HEK293 (cell line): ENCODE data around the gene TSC22D3.

ENCODE experiments used
- AEBP2 ChIP-seq: fragments of 450-650 bp; formaldehyde crosslinking; IDR thresholded peaks from 2 replicates; pipeline ENCODE4 v1.5.1; 2016; ENCODE audit warnings: missing biosample characterization, missing genetic modification characterization, borderline replicate concordance
- EGR2 ChIP-seq: fragments of 450-650 bp; formaldehyde crosslinking; IDR thresholded peaks from 2 replicates; pipeline ENCODE4 v1.5.1; 2016; ENCODE audit warnings: low read depth, missing biosample characterization, missing genetic modification characterization
- GLIS1 ChIP-seq: fragments of 450-650 bp; formaldehyde crosslinking; IDR thresholded peaks from 2 replicates; pipeline ENCODE4 v1.5.1; 2016; ENCODE audit warnings: missing biosample characterization, missing genetic modification characterization
- KLF1 ChIP-seq: fragments of 450-650 bp; formaldehyde crosslinking; IDR thresholded peaks from 2 replicates; pipeline ENCODE4 v1.5.1; 2016; ENCODE audit warnings: missing biosample characterization, missing genetic modification characterization
- KLF10 ChIP-seq: fragments of 450-650 bp; IDR thresholded peaks from 2 replicates; pipeline ENCODE4 v1.5.1; 2018; ENCODE audit warnings: missing biosample characterization, mild to moderate bottlenecking, missing genetic modification characterization
- KLF9 ChIP-seq: fragments of 450-650 bp; formaldehyde crosslinking; IDR thresholded peaks from 2 replicates; pipeline ENCODE4 v1.5.1; 2016; ENCODE audit warnings: missing biosample characterization, missing genetic modification characterization, low read depth
- PRDM10 ChIP-seq: fragments of 450-650 bp; formaldehyde crosslinking; IDR thresholded peaks from 2 replicates; pipeline ENCODE4 v1.5.1; 2016; ENCODE audit warnings: missing biosample characterization, missing genetic modification characterization
- RBAK ChIP-seq: fragments of 450-650 bp; formaldehyde crosslinking; IDR thresholded peaks from 2 replicates; pipeline ENCODE4 v1.5.1; 2016; ENCODE audit warnings: missing biosample characterization, missing genetic modification characterization
- SCRT2 ChIP-seq: fragments of 450-650 bp; formaldehyde crosslinking; IDR thresholded peaks from 2 replicates; pipeline ENCODE4 v1.5.1; 2016; ENCODE audit warnings: missing biosample characterization, missing genetic modification characterization
- SP7 ChIP-seq: fragments of 450-650 bp; formaldehyde crosslinking; IDR thresholded peaks from 2 replicates; pipeline ENCODE4 v1.5.1; 2016; ENCODE audit warnings: missing biosample characterization, missing genetic modification characterization
- TRIM28 ChIP-seq: IDR thresholded peaks from 2 replicates; pipeline ENCODE4 v1.6.1; 2011; ENCODE audit warnings: low read length, control low read depth, borderline replicate concordance
- ZFP69B ChIP-seq: fragments of 450-650 bp; formaldehyde crosslinking; IDR thresholded peaks from 2 replicates; pipeline ENCODE4 v1.5.1; 2016; ENCODE audit warnings: missing biosample characterization, missing genetic modification characterization
- ZNF121 ChIP-seq: fragments of 450-650 bp; formaldehyde crosslinking; IDR thresholded peaks from 2 replicates; pipeline ENCODE4 v1.5.1; 2016; ENCODE audit warnings: missing biosample characterization, missing genetic modification characterization
- ZNF157 ChIP-seq: fragments of 450-650 bp; formaldehyde crosslinking; IDR thresholded peaks from 2 replicates; pipeline ENCODE4 v1.5.1; 2016; ENCODE audit warnings: missing biosample characterization, missing genetic modification characterization
- ZNF280C ChIP-seq: fragments of 450-650 bp; formaldehyde crosslinking; IDR thresholded peaks from 2 replicates; pipeline ENCODE4 v1.5.1; 2016; ENCODE audit warnings: missing biosample characterization, missing genetic modification characterization
- ZNF366 ChIP-seq: fragments of 450-650 bp; formaldehyde crosslinking; conservative IDR thresholded peaks from 2 replicates; pipeline ENCODE4 v1.5.1; 2016; ENCODE audit warnings: missing biosample characterization, missing genetic modification characterization
- ZNF549 ChIP-seq: fragments of 450-650 bp; IDR thresholded peaks from 2 replicates; pipeline ENCODE4 v1.5.1; 2018; ENCODE audit warnings: missing biosample characterization, missing genetic modification characterization, mild to moderate bottlenecking, inconsistent platforms, moderate library complexity
- ZNF629 ChIP-seq: fragments of 450-650 bp; formaldehyde crosslinking; IDR thresholded peaks from 2 replicates; pipeline ENCODE4 v1.5.1; 2017; ENCODE audit warnings: missing biosample characterization, missing genetic modification characterization
- ZNF645 ChIP-seq: fragments of 450-650 bp; formaldehyde crosslinking; IDR thresholded peaks from 2 replicates; pipeline ENCODE4; 2016; ENCODE audit warnings: missing biosample characterization, missing genetic modification characterization
- ZNF654 ChIP-seq: fragments of 450-650 bp; formaldehyde crosslinking; IDR thresholded peaks from 2 replicates; pipeline ENCODE4 v1.5.1; 2016; ENCODE audit warnings: low read depth, missing biosample characterization, missing genetic modification characterization
- ZNF76 ChIP-seq: fragments of 450-650 bp; formaldehyde crosslinking; IDR thresholded peaks from 2 replicates; pipeline ENCODE4; 2016; ENCODE audit warnings: low read depth, missing biosample characterization, missing genetic modification characterization, borderline replicate concordance
- ZNF791 ChIP-seq: fragments of 450-650 bp; formaldehyde crosslinking; IDR thresholded peaks from 2 replicates; pipeline ENCODE4 v1.5.1; 2016; ENCODE audit warnings: missing biosample characterization, missing genetic modification characterization
- ZSCAN23 ChIP-seq: fragments of 450-650 bp; formaldehyde crosslinking; IDR thresholded peaks from 2 replicates; pipeline ENCODE4 v1.5.1; 2016; ENCODE audit warnings: missing biosample characterization, missing genetic modification characterization
- ZSCAN30 ChIP-seq: fragments of 450-650 bp; IDR thresholded peaks from 2 replicates; pipeline ENCODE4 v1.5.1; 2018; ENCODE audit warnings: missing biosample characterization, mild to moderate bottlenecking, missing genetic modification characterization, moderate library complexity
- ZSCAN4 ChIP-seq: fragments of 450-650 bp; formaldehyde crosslinking; IDR thresholded peaks from 2 replicates; pipeline ENCODE4 v1.5.1; 2017; ENCODE audit warnings: missing biosample characterization, missing genetic modification characterization
- TF ChIP-seq, protein P1 (sequence below): fragments of 450-650 bp; formaldehyde crosslinking; IDR thresholded peaks from 2 replicates; pipeline ENCODE4 v1.5.1; 2016; ENCODE audit warnings: missing biosample characterization, missing genetic modification characterization, low read depth

TSC22D3 gene

GRCh38 chrX:107776649-107777535 is 1.3 kb upstream of the TSC22D3 start (continued):
- TF ChIP-seq ZNF157 (0 out of 2 replicates have a peak, but pooled peaks have one; percentile 29), KLF1 (tag by site-specific recombination) (0 out of 2 replicates have a peak, but pooled peaks have one; percentile 7), PRDM10 (tag by site-specific recombination) (peak; percentile 93), ZNF366 (tag by site-specific recombination) (peak; percentile 83), GLIS1 (peak; percentile 43; the same call in 1 of the 2 replicates), KLF9 (tag by site-specific recombination) (peak; percentile 64; the same call in 1 of the 2 replicates), ZSCAN30 (tag by site-specific recombination) (peak; percentile 32; the same call in 1 of the 2 replicates), ZNF791 (tag by site-specific recombination) (0 out of 2 replicates have a peak, but pooled peaks have one; percentile 44), RBAK (no peak), ZSCAN23 (tag by site-specific recombination) (no peak), ZNF645 (tag by site-specific recombination) (no peak; the same call in 1 of the 2 replicates), ZNF629 (tag by site-specific recombination) (peak; percentile 59), KLF10 (tag by site-specific recombination) (peak; percentile 44), ZFP69B (tag by site-specific recombination) (0 out of 2 replicates have a peak, but pooled peaks have one; percentile 35), SCRT2 (tag by site-specific recombination) (no peak), ZNF549 (tag by site-specific recombination) (no peak), SP7 (tag by site-specific recombination) (0 out of 2 replicates have a peak, but pooled peaks have one; percentile 11), EGR2 (peak; percentile 66), ZNF280C (tag by site-specific recombination) (0 out of 2 replicates have a peak, but pooled peaks have one; percentile 67), ZNF654 (peak; percentile 99), ZSCAN4 (tag by site-specific recombination) (peak; percentile 6; the same call in 1 of the 2 replicates), ZNF76 (tag by site-specific recombination) (0 out of 2 replicates have a peak, but pooled peaks have one; percentile 15), TRIM28 (peak; percentile 45; the same call in 1 of the 2 replicates), AEBP2 (tag by site-specific recombination) (peak; percentile 4; the same call in 1 of the 2 replicates), ZNF121 (tag by site-specific recombination) (no peak)
- TF ChIP-seq, protein P1, sequence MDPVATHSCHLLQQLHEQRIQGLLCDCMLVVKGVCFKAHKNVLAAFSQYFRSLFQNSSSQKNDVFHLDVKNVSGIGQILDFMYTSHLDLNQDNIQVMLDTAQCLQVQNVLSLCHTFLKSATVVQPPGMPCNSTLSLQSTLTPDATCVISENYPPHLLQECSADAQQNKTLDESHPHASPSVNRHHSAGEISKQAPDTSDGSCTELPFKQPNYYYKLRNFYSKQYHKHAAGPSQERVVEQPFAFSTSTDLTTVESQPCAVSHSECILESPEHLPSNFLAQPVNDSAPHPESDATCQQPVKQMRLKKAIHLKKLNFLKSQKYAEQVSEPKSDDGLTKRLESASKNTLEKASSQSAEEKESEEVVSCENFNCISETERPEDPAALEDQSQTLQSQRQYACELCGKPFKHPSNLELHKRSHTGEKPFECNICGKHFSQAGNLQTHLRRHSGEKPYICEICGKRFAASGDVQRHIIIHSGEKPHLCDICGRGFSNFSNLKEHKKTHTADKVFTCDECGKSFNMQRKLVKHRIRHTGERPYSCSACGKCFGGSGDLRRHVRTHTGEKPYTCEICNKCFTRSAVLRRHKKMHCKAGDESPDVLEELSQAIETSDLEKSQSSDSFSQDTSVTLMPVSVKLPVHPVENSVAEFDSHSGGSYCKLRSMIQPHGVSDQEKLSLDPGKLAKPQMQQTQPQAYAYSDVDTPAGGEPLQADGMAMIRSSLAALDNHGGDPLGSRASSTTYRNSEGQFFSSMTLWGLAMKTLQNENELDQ = no peak
